C4-2B (cell line): ENCODE measurements around the gene MLLT1.
"Not testable (repeated sequence)": the region's sequence is repeated elsewhere in the genome, so short reads cannot be mapped to it uniquely, and the experiment has no call there.

Experiments
- H3K27ac ChIP-seq: fragments of 450-650 bp; 2 replicates; pipeline ENCODE4 v1.5.1; 2017
- ZFX ChIP-seq: fragments of 450-650 bp; IDR thresholded peaks from 2 replicates; pipeline ENCODE4 v1.6.1; 2017
- TF ChIP-seq, protein P1 (sequence below): fragments of 450-650 bp; conservative IDR thresholded peaks from 2 replicates; pipeline ENCODE4 v1.5.1; 2017; ENCODE audit warnings: mild to moderate bottlenecking

MLLT1 gene, protein sequence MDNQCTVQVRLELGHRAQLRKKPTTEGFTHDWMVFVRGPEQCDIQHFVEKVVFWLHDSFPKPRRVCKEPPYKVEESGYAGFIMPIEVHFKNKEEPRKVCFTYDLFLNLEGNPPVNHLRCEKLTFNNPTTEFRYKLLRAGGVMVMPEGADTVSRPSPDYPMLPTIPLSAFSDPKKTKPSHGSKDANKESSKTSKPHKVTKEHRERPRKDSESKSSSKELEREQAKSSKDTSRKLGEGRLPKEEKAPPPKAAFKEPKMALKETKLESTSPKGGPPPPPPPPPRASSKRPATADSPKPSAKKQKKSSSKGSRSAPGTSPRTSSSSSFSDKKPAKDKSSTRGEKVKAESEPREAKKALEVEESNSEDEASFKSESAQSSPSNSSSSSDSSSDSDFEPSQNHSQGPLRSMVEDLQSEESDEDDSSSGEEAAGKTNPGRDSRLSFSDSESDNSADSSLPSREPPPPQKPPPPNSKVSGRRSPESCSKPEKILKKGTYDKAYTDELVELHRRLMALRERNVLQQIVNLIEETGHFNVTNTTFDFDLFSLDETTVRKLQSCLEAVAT

DNA sequence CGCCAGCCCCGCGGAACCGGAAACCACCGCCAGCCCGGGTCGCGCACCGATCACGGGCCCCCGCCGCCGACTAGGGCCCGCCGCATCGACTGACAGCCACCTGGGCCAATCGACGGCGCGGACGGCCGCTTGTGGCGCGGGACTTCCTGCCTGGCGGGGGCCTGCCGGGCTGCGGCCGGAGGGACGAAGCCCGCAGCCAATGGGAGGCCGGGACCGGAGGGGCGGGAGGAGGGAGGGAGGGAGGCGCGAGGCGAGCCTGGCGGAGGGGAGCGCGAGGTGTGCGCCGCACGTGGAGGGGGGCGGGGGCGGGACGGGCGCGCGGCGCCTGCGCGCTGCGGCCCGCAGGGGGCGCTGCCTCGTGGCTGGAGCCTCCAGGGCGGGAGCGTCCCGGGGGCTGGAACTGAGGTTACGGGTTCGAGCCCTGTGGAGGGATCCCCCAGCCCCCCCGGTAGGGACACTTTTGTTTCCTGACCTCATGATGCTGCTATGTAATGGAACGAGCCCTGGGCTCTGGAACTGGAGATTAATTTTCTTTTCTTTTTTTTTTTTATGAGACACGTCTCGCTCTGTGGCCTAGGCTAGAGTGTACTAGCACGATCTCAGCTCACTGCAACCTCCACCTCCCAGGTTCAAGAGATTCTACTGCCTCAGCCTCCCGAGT, at the start of gene MLLT1:
TSS of gene MLLT1 (minus strand) at position 45 of the 661 bp plus-strand sequence. CDS start 191 bp downstream, outside the sequence.
- peak within 1 kb of the TSS; percentile 94 for H3K27ac ChIP-seq
- TF ChIP-seq, protein P1, sequence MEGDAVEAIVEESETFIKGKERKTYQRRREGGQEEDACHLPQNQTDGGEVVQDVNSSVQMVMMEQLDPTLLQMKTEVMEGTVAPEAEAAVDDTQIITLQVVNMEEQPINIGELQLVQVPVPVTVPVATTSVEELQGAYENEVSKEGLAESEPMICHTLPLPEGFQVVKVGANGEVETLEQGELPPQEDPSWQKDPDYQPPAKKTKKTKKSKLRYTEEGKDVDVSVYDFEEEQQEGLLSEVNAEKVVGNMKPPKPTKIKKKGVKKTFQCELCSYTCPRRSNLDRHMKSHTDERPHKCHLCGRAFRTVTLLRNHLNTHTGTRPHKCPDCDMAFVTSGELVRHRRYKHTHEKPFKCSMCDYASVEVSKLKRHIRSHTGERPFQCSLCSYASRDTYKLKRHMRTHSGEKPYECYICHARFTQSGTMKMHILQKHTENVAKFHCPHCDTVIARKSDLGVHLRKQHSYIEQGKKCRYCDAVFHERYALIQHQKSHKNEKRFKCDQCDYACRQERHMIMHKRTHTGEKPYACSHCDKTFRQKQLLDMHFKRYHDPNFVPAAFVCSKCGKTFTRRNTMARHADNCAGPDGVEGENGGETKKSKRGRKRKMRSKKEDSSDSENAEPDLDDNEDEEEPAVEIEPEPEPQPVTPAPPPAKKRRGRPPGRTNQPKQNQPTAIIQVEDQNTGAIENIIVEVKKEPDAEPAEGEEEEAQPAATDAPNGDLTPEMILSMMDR = peak; percentile 96
- TF ChIP-seq ZFX = no peak

DNA sequence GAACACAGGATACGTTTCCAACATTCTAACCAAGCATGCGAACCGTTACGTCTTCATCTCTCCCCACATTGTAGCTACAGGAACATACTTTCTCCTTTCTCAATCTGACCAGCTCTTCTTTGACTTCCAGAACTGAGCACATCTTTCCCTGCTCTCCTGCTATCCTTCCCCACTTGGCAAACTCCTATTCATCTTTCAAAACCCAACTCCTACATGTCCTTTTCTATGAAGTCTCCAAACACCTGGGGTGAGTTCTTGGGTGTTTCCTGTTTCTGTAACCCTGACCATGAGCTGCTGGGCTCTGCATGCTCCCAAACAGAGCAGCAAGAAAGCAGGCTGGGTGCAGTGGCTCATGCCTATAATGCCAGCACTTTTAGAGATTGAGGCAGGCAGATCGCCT, 47.0 kb upstream of the MLLT1 start:
- no peak overlapping the region for H3K27ac ChIP-seq
- no peak for TF ChIP-seq ZFX
- TF ChIP-seq, protein P1 = no peak

DNA sequence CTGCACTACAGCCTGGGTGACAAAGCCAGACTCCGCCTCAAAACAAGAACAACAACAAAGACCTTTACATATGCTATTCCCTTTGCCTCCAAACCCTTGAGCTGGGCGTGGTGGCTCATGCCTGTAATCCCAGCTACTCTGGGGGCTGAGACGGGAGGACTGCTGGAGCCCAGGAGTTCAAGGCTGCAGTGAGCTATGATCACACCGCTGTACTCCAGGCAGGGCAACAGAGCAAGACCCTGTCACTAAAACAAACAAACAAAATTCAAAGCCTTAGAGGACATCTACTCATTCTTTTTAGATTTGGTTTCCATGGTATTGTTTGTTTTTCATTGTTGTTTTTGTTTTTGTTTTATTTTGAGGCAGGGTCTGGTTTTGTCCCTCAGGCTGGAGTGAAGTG, 45.8 kb upstream of the MLLT1 start:
- no peak overlapping the region for H3K27ac ChIP-seq
- TF ChIP-seq, protein P1 = no peak
- no peak for TF ChIP-seq ZFX

DNA sequence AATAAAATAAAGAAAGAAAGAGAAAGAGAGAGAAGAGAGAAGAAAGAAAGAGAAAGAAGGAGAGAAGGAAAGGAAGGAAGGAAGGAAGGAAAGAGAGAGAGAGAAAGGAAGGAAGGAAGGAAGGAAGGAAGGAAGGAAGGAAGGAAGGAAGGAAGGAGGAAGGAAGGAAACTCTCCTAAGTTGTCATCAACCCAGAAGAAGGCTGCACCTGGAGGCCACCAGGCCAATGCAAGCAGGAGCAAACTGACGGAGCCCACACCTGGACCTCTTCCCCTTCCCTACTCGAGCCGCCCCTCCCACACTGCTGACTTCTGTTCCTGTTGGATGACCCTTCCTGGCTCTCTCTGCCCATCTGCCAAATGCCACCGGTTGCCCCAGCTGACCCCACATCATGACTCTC, 45.0 kb upstream of the MLLT1 start:
- TF ChIP-seq ZFX = no peak
- H3K27ac ChIP-seq = no peak overlapping the region

DNA sequence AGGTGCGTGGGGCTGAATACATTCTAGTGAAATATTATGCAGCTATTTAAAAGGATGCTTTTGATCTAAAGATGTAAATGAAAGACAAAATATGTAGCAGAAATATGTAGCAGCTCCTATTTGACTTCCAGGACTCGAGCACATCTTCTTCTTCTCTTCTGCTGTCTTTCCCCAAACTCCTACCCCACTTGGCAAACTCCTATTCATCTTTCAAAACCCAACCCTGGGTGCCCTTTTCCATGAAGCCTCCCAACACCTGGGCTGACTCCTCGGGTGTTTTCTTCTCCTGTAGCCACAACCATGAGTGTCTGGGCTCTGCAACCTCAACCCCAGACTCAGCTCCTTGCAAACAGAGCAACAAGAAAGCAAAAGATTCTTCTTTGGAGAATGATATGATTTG, 42.5 kb upstream of the MLLT1 start:
- no peak for TF ChIP-seq ZFX
- TF ChIP-seq, protein P1 = no peak
- no peak overlapping the region for H3K27ac ChIP-seq

DNA sequence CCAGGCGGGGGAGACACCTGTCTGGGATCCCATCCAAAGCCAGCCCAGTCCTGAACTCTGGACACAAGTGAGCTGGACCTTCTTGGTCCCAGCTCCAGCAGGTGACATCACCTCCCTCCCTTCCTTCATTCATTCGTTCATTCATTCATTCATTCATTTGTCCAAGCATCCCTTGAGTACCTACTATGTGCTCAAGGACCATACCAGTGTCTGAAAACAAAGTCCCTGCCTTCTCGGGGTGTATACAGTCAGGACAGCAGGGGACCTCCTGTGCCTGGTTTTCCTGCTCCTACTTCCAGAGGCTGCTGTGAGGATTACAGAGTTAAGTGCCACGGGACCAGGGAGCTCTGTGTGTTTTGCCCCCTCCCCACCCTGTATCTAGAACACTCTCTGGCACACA, 39.6 kb upstream of the MLLT1 start:
- no peak overlapping the region for H3K27ac ChIP-seq
- TF ChIP-seq, protein P1 = no peak
- no peak for TF ChIP-seq ZFX

DNA sequence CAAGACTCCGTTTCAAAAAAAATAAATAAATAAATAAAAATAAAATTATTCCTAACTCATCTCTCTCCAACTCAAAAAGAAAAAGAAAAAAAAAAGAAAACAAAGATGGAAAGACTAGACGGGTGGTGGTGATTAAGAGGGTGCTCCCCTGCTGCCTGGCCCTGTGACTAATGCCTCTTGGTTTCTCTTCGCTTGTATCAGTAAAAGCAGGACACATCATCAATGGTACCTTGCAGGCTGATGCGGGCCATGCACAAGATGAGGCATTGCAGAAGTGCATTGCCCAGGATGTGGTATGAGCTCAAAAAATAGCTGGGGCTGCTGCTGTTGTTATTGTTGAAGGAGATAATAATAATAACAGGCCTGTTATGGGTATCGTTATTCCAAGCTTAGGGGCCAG, 39.0 kb upstream of the MLLT1 start:
- no peak overlapping the region for H3K27ac ChIP-seq
- TF ChIP-seq ZFX = no peak
- TF ChIP-seq, protein P1 = no peak

DNA sequence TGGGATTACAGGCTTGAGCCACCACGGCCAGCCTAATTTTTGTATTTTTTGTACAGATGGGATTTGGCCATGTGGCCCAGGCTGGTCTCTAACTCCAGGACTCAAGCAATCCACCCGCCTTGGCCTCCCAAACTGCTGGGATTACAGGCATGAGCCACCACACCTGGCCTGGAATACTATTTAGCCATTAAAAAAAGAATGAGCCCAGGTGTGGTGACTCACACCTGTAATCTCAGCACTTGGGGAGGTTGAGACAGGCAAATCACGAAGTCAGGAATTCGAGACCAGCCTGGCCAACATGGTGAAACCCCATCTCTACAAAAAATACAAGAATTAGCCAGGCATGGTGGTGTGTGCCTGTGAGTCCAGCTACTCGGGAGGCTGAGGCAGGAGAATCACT, 35.9 kb upstream of the MLLT1 start:
- H3K27ac ChIP-seq = not testable (repeated sequence)
